GM23338 (cell line): ENCODE data around the gene NCOA1. TPM values are rescaled to one million over a fixed set of nuclear protein-coding genes. Genes with fewer than 3 reads are reported as not detected.

Experiments
- ATAC-seq: fragments of 200-7000 bp; cut with Tn5 transposase; 3 replicates; pipeline ENCODE4 v1.9.1; 2020
- DNase-seq: peaks from one replicate; pipeline ENCODE4 v3.0.0-alpha.2; 2015; ENCODE audit warnings: low spot score
- H2AFZ ChIP-seq: fragments of 200-600 bp; sonication (generic); 2 replicates; pipeline ENCODE4 v1.8.0; 2016; ENCODE audit warnings: antibody characterized with exemption, mild to moderate bottlenecking, moderate library complexity
- H3F3A ChIP-seq: fragments of 200-600 bp; sonication (generic); replicated peaks from 2 replicates; pipeline ENCODE4 v1.8.0; 2017; ENCODE audit warnings: antibody characterized with exemption, mixed run types, low read depth
- H3K27ac ChIP-seq: fragments of 200-600 bp; sonication (generic); 2 replicates; pipeline ENCODE4 v1.6.1; 2016; ENCODE audit warnings: low read depth
- H3K27me3 ChIP-seq: fragments of 200-600 bp; sonication (generic); 2 replicates; pipeline ENCODE4 v1.8.0; 2016; ENCODE audit warnings: mild to moderate bottlenecking, mixed run types, moderate library complexity; ENCODE audit not compliant: insufficient read depth
- H3K36me3 ChIP-seq: fragments of 200-600 bp; sonication (generic); 2 replicates; pipeline ENCODE4 v1.8.0; 2016; ENCODE audit warnings: mild to moderate bottlenecking; ENCODE audit not compliant: insufficient read depth
- H3K4me1 ChIP-seq: fragments of 200-600 bp; sonication (generic); 2 replicates; pipeline ENCODE4 v1.8.0; 2016; ENCODE audit warnings: mild to moderate bottlenecking, moderate library complexity; ENCODE audit not compliant: insufficient read depth
- H3K4me2 ChIP-seq: fragments of 200-600 bp; sonication (generic); 2 replicates; pipeline ENCODE4 v1.7.1; 2017; ENCODE audit warnings: mixed run types
- H3K4me3 ChIP-seq: fragments of 200-600 bp; sonication (generic); 2 replicates; pipeline ENCODE4 v1.6.1; 2016; ENCODE audit warnings: mixed run types
- H3K79me2 ChIP-seq: fragments of 200-600 bp; sonication (generic); replicated peaks from 2 replicates; pipeline ENCODE4 v1.8.0; 2017; ENCODE audit warnings: mild to moderate bottlenecking; ENCODE audit not compliant: insufficient read depth
- H3K9me2 ChIP-seq: fragments of 200-600 bp; sonication (generic); 2 replicates; pipeline ENCODE4 v1.8.0; 2017; ENCODE audit not compliant: insufficient read depth
- H4K20me1 ChIP-seq: fragments of 200-600 bp; sonication (generic); replicated peaks from 2 replicates; pipeline ENCODE4 v1.8.0; 2017; ENCODE audit warnings: mild to moderate bottlenecking; ENCODE audit not compliant: insufficient read depth
- H3K27ac Mint-ChIP-seq: 2 replicates; pipeline ENCODE4 v1.8.0; 2020; ENCODE audit warnings: inconsistent platforms, mild to moderate bottlenecking, moderate library complexity, mixed read lengths
- H3K27me3 Mint-ChIP-seq: 3 replicates; pipeline ENCODE4 v1.8.0; 2022; ENCODE audit warnings: low read depth, mild to moderate bottlenecking, moderate library complexity, mixed read lengths, inconsistent platforms; ENCODE audit not compliant: insufficient read depth, poor library complexity
- H3K36me3 Mint-ChIP-seq: 3 replicates; pipeline ENCODE4 v1.8.0; 2021; ENCODE audit warnings: low read depth, mild to moderate bottlenecking, inconsistent platforms, moderate library complexity, mixed read lengths
- H3K4me1 Mint-ChIP-seq: 3 replicates; pipeline ENCODE4 v1.8.0; 2020; ENCODE audit warnings: mild to moderate bottlenecking, inconsistent platforms, mixed read lengths
- H3K4me3 Mint-ChIP-seq: 3 replicates; pipeline ENCODE4 v1.8.0; 2021; ENCODE audit warnings: moderate library complexity, mild to moderate bottlenecking, inconsistent platforms, mixed read lengths
- H3K9me3 Mint-ChIP-seq: 3 replicates; pipeline ENCODE4 v1.8.0; 2020; ENCODE audit warnings: moderate library complexity, mild to moderate bottlenecking, inconsistent platforms, mixed read lengths
- CREB1 ChIP-seq: fragments of 250-450 bp; sonication (Bioruptor Pico); IDR thresholded peaks from 2 replicates; pipeline ENCODE4 v1.5.0; 2020; ENCODE audit warnings: low read depth, mild to moderate bottlenecking, moderate library complexity
- EZH2 ChIP-seq: fragments of 200-600 bp; sonication (generic); IDR thresholded peaks from one replicate; pipeline ENCODE4 v1.8.0; 2017; ENCODE audit warnings: antibody characterized with exemption, mild to moderate bottlenecking, low read depth; ENCODE audit not compliant: unreplicated experiment
- EZH2phosphoT487 ChIP-seq: fragments of 200-600 bp; sonication (generic); IDR thresholded peaks from one replicate; pipeline ENCODE4 v1.8.1; 2018; ENCODE audit warnings: antibody characterized with exemption; ENCODE audit not compliant: unreplicated experiment
- JUNB ChIP-seq: IDR thresholded peaks from one replicate; pipeline ENCODE4 v1.6.1; 2016; ENCODE audit warnings: antibody characterized with exemption; ENCODE audit not compliant: unreplicated experiment
- NANOG ChIP-seq: IDR thresholded peaks from 2 replicates; pipeline ENCODE4 v1.6.1; 2016; ENCODE audit warnings: antibody characterized with exemption, borderline replicate concordance
- POLR2AphosphoS5 ChIP-seq: IDR thresholded peaks from 2 replicates; pipeline ENCODE4 v1.6.1; 2016; ENCODE audit warnings: antibody characterized with exemption, low read depth
- STAT1 ChIP-seq: IDR thresholded peaks from one replicate; pipeline ENCODE4 v1.6.1; 2016; ENCODE audit warnings: antibody characterized with exemption; ENCODE audit not compliant: unreplicated experiment
- ZNF114 ChIP-seq: fragments of 250-450 bp; sonication (Bioruptor Pico); IDR thresholded peaks from 2 replicates; pipeline ENCODE4 v1.5.0; 2020; ENCODE audit warnings: mild to moderate bottlenecking, moderate library complexity
- ZNF331 ChIP-seq: fragments of 250-450 bp; sonication (Bioruptor Pico); IDR thresholded peaks from 2 replicates; pipeline ENCODE4 v1.5.0; 2020; ENCODE audit warnings: low read depth, mild to moderate bottlenecking, moderate library complexity
- polyA plus RNA-seq: library from polyadenylated mRNA; unstranded; fragments of >200 nt; fragmentation: Nextera tagmentation; extraction: Ambion mirVana; gene quantifications from 2 replicates; pipeline ENCODE4 v1.2.1, GENCODE V29; 2016
- total RNA-seq: library from RNA; depleted of rRNA; stranded (reverse); fragments of >200 nt; shearing (Covaris generic); gene quantifications from 2 replicates; pipeline ENCODE4 v1.2.3, GENCODE V29; 2014
- TF ChIP-seq, protein P1 (sequence below): fragments of 250-450 bp; sonication (Bioruptor Pico); IDR thresholded peaks from 2 replicates; pipeline ENCODE4 v1.5.0; 2020; ENCODE audit warnings: mild to moderate bottlenecking, moderate library complexity
- TF ChIP-seq, protein P2 (sequence below): IDR thresholded peaks from one replicate; pipeline ENCODE4 v1.6.1; 2018; ENCODE audit warnings: antibody characterized with exemption; ENCODE audit not compliant: unreplicated experiment
- TF ChIP-seq, protein P3 (sequence below): IDR thresholded peaks from 2 replicates; pipeline ENCODE4 v1.6.1; 2016; ENCODE audit warnings: antibody characterized with exemption
- TF ChIP-seq, protein P4 (sequence below), 2 experiments: fragments of 200-600 bp in 1 of 2; sonication (generic) in 1 of 2; conservative IDR thresholded peaks; 2 replicates each; pipeline versions ENCODE4 v1.5.1 to v1.6.1; 2016 to 2017; ENCODE audit warnings: antibody characterized with exemption in 2 of 2, low read depth in 2 of 2, mild to moderate bottlenecking in 2 of 2, moderate library complexity in 1 of 2

Gene NCOA1
- total and polyA plus RNA-seq, 2 experiments from 2014 or later: 7.1 to 15.1 TPM

DNA sequence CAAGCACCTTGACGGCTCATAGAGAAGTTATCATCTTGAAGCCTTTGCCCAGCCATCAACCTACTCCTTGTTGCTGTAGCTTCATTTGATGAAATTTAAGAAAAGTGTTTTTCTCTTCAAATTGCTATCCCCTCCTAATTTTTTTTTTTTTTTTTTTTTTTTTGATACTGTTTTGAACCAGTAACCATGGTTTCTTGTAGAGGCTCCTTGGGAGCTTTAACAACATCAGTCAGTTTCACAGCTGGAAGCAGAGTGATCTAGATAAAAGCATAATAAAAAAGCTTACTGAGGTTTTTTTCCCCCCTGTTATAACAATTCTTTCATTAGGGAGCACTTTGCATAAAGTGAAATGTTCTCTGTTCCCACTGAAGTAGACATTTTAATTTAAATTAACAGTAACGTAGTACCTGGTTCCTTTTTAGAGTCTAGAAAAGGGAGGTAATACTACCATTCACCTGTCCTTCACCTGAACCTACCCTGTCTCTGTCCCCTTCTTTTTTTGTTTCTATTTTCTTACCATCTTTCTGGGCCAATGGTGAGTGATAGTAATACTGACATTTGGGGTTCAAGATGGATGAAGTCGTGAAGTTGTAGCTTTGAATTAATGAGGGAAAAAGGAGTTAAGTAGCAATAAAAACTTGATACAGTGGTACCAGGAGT lies 101.5 kb downstream of the NCOA1 start:
- no peak overlapping the region for H3K4me3 ChIP-seq
- H3K27me3 ChIP-seq: no peaks in the 10 kb centered on the region
- H3F3A ChIP-seq: no peaks in the 10 kb centered on the region
- H3K4me2 ChIP-seq: no peak overlapping the region
- no peaks in the 10 kb centered on the region for H3K9me2 ChIP-seq
- peak; percentile 56 for DNase-seq
- H4K20me1 ChIP-seq: no peaks in the 10 kb centered on the region
- TF ChIP-seq EZH2 (no peak), CREB1 (CRISPR knock-in tag) (no peak), NANOG (no peak), EZH2phosphoT487 (no peak), ZNF114 (CRISPR knock-in tag) (no peak), JUNB (no peak), STAT1 (no peak), ZNF331 (CRISPR knock-in tag) (no peak), POLR2AphosphoS5 (no peak)
- TF ChIP-seq, protein P1, sequence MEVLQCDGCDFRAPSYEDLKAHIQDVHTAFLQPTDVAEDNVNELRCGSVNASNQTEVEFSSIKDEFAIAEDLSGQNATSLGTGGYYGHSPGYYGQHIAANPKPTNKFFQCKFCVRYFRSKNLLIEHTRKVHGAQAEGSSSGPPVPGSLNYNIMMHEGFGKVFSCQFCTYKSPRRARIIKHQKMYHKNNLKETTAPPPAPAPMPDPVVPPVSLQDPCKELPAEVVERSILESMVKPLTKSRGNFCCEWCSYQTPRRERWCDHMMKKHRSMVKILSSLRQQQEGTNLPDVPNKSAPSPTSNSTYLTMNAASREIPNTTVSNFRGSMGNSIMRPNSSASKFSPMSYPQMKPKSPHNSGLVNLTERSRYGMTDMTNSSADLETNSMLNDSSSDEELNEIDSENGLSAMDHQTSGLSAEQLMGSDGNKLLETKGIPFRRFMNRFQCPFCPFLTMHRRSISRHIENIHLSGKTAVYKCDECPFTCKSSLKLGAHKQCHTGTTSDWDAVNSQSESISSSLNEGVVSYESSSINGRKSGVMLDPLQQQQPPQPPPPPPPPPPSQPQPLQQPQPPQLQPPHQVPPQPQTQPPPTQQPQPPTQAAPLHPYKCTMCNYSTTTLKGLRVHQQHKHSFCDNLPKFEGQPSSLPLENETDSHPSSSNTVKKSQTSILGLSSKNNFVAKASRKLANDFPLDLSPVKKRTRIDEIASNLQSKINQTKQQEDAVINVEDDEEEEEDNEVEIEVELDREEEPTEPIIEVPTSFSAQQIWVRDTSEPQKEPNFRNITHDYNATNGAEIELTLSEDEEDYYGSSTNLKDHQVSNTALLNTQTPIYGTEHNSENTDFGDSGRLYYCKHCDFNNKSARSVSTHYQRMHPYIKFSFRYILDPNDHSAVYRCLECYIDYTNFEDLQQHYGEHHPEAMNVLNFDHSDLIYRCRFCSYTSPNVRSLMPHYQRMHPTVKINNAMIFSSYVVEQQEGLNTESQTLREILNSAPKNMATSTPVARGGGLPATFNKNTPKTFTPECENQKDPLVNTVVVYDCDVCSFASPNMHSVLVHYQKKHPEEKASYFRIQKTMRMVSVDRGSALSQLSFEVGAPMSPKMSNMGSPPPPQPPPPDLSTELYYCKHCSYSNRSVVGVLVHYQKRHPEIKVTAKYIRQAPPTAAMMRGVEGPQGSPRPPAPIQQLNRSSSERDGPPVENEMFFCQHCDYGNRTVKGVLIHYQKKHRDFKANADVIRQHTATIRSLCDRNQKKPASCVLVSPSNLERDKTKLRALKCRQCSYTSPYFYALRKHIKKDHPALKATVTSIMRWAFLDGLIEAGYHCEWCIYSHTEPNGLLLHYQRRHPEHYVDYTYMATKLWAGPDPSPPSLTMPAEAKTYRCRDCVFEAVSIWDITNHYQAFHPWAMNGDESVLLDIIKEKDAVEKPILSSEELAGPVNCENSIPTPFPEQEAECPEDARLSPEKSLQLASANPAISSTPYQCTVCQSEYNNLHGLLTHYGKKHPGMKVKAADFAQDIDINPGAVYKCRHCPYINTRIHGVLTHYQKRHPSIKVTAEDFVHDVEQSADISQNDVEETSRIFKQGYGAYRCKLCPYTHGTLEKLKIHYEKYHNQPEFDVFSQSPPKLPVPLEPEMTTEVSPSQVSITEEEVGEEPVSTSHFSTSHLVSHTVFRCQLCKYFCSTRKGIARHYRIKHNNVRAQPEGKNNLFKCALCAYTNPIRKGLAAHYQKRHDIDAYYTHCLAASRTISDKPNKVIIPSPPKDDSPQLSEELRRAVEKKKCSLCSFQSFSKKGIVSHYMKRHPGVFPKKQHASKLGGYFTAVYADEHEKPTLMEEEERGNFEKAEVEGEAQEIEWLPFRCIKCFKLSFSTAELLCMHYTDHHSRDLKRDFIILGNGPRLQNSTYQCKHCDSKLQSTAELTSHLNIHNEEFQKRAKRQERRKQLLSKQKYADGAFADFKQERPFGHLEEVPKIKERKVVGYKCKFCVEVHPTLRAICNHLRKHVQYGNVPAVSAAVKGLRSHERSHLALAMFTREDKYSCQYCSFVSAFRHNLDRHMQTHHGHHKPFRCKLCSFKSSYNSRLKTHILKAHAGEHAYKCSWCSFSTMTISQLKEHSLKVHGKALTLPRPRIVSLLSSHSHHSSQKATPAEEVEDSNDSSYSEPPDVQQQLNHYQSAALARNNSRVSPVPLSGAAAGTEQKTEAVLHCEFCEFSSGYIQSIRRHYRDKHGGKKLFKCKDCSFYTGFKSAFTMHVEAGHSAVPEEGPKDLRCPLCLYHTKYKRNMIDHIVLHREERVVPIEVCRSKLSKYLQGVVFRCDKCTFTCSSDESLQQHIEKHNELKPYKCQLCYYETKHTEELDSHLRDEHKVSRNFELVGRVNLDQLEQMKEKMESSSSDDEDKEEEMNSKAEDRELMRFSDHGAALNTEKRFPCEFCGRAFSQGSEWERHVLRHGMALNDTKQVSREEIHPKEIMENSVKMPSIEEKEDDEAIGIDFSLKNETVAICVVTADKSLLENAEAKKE: no peak
- TF ChIP-seq, protein P2, sequence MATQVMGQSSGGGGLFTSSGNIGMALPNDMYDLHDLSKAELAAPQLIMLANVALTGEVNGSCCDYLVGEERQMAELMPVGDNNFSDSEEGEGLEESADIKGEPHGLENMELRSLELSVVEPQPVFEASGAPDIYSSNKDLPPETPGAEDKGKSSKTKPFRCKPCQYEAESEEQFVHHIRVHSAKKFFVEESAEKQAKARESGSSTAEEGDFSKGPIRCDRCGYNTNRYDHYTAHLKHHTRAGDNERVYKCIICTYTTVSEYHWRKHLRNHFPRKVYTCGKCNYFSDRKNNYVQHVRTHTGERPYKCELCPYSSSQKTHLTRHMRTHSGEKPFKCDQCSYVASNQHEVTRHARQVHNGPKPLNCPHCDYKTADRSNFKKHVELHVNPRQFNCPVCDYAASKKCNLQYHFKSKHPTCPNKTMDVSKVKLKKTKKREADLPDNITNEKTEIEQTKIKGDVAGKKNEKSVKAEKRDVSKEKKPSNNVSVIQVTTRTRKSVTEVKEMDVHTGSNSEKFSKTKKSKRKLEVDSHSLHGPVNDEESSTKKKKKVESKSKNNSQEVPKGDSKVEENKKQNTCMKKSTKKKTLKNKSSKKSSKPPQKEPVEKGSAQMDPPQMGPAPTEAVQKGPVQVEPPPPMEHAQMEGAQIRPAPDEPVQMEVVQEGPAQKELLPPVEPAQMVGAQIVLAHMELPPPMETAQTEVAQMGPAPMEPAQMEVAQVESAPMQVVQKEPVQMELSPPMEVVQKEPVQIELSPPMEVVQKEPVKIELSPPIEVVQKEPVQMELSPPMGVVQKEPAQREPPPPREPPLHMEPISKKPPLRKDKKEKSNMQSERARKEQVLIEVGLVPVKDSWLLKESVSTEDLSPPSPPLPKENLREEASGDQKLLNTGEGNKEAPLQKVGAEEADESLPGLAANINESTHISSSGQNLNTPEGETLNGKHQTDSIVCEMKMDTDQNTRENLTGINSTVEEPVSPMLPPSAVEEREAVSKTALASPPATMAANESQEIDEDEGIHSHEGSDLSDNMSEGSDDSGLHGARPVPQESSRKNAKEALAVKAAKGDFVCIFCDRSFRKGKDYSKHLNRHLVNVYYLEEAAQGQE: no peak
- TF ChIP-seq, protein P3, sequence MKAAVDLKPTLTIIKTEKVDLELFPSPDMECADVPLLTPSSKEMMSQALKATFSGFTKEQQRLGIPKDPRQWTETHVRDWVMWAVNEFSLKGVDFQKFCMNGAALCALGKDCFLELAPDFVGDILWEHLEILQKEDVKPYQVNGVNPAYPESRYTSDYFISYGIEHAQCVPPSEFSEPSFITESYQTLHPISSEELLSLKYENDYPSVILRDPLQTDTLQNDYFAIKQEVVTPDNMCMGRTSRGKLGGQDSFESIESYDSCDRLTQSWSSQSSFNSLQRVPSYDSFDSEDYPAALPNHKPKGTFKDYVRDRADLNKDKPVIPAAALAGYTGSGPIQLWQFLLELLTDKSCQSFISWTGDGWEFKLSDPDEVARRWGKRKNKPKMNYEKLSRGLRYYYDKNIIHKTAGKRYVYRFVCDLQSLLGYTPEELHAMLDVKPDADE: no peak
- TF ChIP-seq, protein P4, sequence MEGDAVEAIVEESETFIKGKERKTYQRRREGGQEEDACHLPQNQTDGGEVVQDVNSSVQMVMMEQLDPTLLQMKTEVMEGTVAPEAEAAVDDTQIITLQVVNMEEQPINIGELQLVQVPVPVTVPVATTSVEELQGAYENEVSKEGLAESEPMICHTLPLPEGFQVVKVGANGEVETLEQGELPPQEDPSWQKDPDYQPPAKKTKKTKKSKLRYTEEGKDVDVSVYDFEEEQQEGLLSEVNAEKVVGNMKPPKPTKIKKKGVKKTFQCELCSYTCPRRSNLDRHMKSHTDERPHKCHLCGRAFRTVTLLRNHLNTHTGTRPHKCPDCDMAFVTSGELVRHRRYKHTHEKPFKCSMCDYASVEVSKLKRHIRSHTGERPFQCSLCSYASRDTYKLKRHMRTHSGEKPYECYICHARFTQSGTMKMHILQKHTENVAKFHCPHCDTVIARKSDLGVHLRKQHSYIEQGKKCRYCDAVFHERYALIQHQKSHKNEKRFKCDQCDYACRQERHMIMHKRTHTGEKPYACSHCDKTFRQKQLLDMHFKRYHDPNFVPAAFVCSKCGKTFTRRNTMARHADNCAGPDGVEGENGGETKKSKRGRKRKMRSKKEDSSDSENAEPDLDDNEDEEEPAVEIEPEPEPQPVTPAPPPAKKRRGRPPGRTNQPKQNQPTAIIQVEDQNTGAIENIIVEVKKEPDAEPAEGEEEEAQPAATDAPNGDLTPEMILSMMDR (conservative IDR thresholded peaks at IDR 0.05; ENCODE audit: low read depth in 2 of 2): no peak
- Mint-ChIP-seq H3K36me3 (no peaks in the 10 kb centered on the region), H3K4me3 (no peak overlapping the region), H3K27ac (peak overlapping the region; percentile 6; the same call in 1 of the 2 replicates), H3K9me3 (no peaks in the 10 kb centered on the region), H3K27me3 (no peaks in the 10 kb centered on the region), H3K4me1 (peaks cover 9% of the 10 kb centered on the region; the same call in 2 of the 3 replicates)
- no peaks in the 10 kb centered on the region for H3K36me3 ChIP-seq
- peak; percentile 68 for ATAC-seq
- peak overlapping the region; percentile 18; the same call in 1 of the 2 replicates for H3K27ac ChIP-seq
- no peaks in the 10 kb centered on the region for H3K79me2 ChIP-seq
- H3K4me1 ChIP-seq: no peaks in the 10 kb centered on the region; the same call in 1 of the 2 replicates
- H2AFZ ChIP-seq: no peak overlapping the region
